K562 (cell line): Measurements from ENCODE around the gene CRYAB. TPM values are rescaled to one million over a fixed set of nuclear protein-coding genes. Genes with fewer than 3 reads are reported as not detected.

Experiments used
- ARNT ChIP-seq, 2 experiments: fragments of 450-650 bp; IDR thresholded peaks; 2 replicates each; pipeline ENCODE4 v1.6.1; 2016; ENCODE audit warnings: mild to moderate bottlenecking in 1 of 2
- BDP1 ChIP-seq: IDR thresholded peaks from 3 replicates; pipeline ENCODE4 v1.6.1; 2011; ENCODE audit not compliant: insufficient read length, insufficient read depth
- GABPA ChIP-seq: fragments of 200-800 bp; sonication (Bioruptor generic); conservative IDR thresholded peaks from 2 replicates; pipeline ENCODE4 v1.6.1; 2016; ENCODE audit warnings: low read depth, missing genetic modification characterization, missing compliant biosample characterization
- MTA1 ChIP-seq: fragments of 450-650 bp; IDR thresholded peaks from 2 replicates; pipeline ENCODE4 v1.6.1; 2017; ENCODE audit warnings: borderline replicate concordance
- NRF1 ChIP-seq, 2 experiments: fragments of 450-650 bp; IDR thresholded peaks in 1 of 2; conservative IDR thresholded peaks in 1 of 2; 2 replicates each; pipeline ENCODE4 v1.6.1; 2014; ENCODE audit warnings: mild to moderate bottlenecking in 2 of 2
- SMARCE1 ChIP-seq: fragments of 450-650 bp; IDR thresholded peaks from 2 replicates; pipeline ENCODE4 v1.7.1; 2016; ENCODE audit warnings: mild to moderate bottlenecking
- SRSF9 ChIP-seq: fragments of 200-400 bp; formaldehyde crosslinking; IDR thresholded peaks from 2 replicates; pipeline ENCODE4 v1.6.1; 2017; ENCODE audit warnings: low read depth, low read length, borderline replicate concordance
- ZBTB17 ChIP-seq: fragments of 450-650 bp; formaldehyde crosslinking; IDR thresholded peaks from 2 replicates; pipeline ENCODE4 v1.4.0; 2020; ENCODE audit warnings: mild to moderate bottlenecking
- ZNF197 ChIP-seq: fragments of 200-800 bp; sonication (Bioruptor generic); IDR thresholded peaks from 2 replicates; pipeline ENCODE4 v1.6.1; 2016; ENCODE audit warnings: low read depth, missing genetic modification characterization, missing compliant biosample characterization
- polyA plus RNA-seq, 8 experiments: library from polyadenylated mRNA; depleted of rRNA in 4 of 8; stranded (reverse) in 5 of 8; unstranded in 3 of 8; fragments of >200 nt; fragmentation: Nextera tagmentation in 2 of 8; fragmentation: Illumina TruSeq in 1 of 8; extraction: Ambion mirVana in 2 of 8; extraction: Trizol in 1 of 8; gene quantifications; 2 replicates each; pipeline versions ENCODE4 v1.2.1 to v1.2.3, GENCODE V29; 2011 to 2014; ENCODE audit warnings: inconsistent platforms in 1 of 8, missing spikeins in 1 of 8
- total RNA-seq, 7 experiments: library from RNA; depleted of rRNA in 6 of 7; stranded (reverse); fragments of >200 nt in 6 of 7; fragmentation: Illumina TruSeq in 2 of 7; extraction: Trizol in 2 of 7; gene quantifications; 2 replicates each; pipeline versions ENCODE4 v1.2.1 to v1.2.3, GENCODE V29; 2011 to 2021; ENCODE audit warnings: low replicate concordance in 1 of 7
- TF ChIP-seq, protein P1 (sequence below), 2 experiments: fragments of 450-650 bp in 1 of 2; sonication (generic) in 1 of 2; formaldehyde crosslinking in 1 of 2; IDR thresholded peaks; 2 replicates each; pipeline versions ENCODE4 v1.7.1 to v1.9.0; 2016 to 2022; ENCODE audit warnings: inconsistent platforms in 1 of 2, mild to moderate bottlenecking in 1 of 2, missing genetic modification reagents in 1 of 2
- TF ChIP-seq, protein P2 (sequence below): fragments of 450-650 bp; IDR thresholded peaks from 2 replicates; pipeline ENCODE4 v1.6.1; 2016; ENCODE audit warnings: borderline replicate concordance
- TF ChIP-seq, protein P3 (sequence below), 2 experiments: fragments of 200-800 bp in 1 of 2; sonication (Bioruptor generic) in 1 of 2; sonication (generic) in 1 of 2; formaldehyde crosslinking in 1 of 2; IDR thresholded peaks in 1 of 2; conservative IDR thresholded peaks in 1 of 2; 2 replicates each; pipeline versions ENCODE4 v1.5.0 to v1.6.1; 2016 to 2020; ENCODE audit warnings: missing compliant biosample characterization in 1 of 2, missing genetic modification characterization in 1 of 2, missing genetic modification reagents in 1 of 2
- TF ChIP-seq, protein P4 (sequence below): fragments of 450-650 bp; IDR thresholded peaks from 2 replicates; pipeline ENCODE4 v1.6.1; 2016

The CRYAB gene
- total and polyA plus RNA-seq, 9 of the 15 experiments (the other 6 are each of a cell fraction or from before 2014, with no cell fraction given), result 0.83 to 7.5 (median 3.6) TPM

DNA sequence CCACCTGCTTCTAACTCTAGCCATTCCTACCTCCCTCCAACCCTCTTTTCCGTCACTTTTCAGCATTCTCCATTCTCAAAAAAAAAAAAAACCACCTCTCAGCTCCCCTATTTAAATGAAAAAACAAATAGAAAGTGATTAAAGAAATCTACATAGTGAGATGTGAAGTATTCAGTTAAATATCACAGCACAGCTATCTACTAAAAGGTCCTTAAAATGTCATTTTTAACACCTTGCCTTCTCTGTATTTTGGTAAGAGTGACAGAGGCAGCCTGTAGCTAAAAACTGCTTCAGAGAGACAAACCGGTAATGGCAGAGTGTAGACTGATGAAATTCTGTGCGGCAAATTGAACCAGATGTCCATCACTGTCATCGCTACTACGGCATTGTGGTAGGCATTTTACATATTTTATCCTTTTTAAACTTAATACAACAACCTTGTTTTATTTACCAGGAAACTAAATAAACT, 39.8 kb downstream of the CRYAB start (continued):
- TF ChIP-seq, protein P1, sequence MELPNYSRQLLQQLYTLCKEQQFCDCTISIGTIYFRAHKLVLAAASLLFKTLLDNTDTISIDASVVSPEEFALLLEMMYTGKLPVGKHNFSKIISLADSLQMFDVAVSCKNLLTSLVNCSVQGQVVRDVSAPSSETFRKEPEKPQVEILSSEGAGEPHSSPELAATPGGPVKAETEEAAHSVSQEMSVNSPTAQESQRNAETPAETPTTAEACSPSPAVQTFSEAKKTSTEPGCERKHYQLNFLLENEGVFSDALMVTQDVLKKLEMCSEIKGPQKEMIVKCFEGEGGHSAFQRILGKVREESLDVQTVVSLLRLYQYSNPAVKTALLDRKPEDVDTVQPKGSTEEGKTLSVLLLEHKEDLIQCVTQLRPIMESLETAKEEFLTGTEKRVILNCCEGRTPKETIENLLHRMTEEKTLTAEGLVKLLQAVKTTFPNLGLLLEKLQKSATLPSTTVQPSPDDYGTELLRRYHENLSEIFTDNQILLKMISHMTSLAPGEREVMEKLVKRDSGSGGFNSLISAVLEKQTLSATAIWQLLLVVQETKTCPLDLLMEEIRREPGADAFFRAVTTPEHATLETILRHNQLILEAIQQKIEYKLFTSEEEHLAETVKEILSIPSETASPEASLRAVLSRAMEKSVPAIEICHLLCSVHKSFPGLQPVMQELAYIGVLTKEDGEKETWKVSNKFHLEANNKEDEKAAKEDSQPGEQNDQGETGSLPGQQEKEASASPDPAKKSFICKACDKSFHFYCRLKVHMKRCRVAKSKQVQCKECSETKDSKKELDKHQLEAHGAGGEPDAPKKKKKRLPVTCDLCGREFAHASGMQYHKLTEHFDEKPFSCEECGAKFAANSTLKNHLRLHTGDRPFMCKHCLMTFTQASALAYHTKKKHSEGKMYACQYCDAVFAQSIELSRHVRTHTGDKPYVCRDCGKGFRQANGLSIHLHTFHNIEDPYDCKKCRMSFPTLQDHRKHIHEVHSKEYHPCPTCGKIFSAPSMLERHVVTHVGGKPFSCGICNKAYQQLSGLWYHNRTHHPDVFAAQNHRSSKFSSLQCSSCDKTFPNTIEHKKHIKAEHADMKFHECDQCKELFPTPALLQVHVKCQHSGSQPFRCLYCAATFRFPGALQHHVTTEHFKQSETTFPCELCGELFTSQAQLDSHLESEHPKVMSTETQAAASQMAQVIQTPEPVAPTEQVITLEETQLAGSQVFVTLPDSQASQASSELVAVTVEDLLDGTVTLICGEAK (IDR thresholded peaks at IDR 0.05), result peak; percentile 68; the same call in 1 of the 2 replicates
- TF ChIP-seq, protein P1 (CRISPR knock-in tag; IDR thresholded peaks at IDR 0.05), result no peak
- no peak for TF ChIP-seq BDP1
- 0 out of 2 replicates have a peak, but pooled peaks have one; percentile 5 for TF ChIP-seq MTA1
- 0 out of 2 replicates have a peak, but pooled peaks have one; percentile 12 for TF ChIP-seq SMARCE1
- 0 out of 2 replicates have a peak, but pooled peaks have one; percentile 15 for TF ChIP-seq GABPA (tag)
- TF ChIP-seq NRF1 (conservative IDR thresholded peaks at IDR 0.05 in 1 of 2, IDR thresholded peaks at IDR 0.05 in 1 of 2), result peak; percentile 66 to 73
- TF ChIP-seq SRSF9, result no peak
- TF ChIP-seq, protein P2, sequence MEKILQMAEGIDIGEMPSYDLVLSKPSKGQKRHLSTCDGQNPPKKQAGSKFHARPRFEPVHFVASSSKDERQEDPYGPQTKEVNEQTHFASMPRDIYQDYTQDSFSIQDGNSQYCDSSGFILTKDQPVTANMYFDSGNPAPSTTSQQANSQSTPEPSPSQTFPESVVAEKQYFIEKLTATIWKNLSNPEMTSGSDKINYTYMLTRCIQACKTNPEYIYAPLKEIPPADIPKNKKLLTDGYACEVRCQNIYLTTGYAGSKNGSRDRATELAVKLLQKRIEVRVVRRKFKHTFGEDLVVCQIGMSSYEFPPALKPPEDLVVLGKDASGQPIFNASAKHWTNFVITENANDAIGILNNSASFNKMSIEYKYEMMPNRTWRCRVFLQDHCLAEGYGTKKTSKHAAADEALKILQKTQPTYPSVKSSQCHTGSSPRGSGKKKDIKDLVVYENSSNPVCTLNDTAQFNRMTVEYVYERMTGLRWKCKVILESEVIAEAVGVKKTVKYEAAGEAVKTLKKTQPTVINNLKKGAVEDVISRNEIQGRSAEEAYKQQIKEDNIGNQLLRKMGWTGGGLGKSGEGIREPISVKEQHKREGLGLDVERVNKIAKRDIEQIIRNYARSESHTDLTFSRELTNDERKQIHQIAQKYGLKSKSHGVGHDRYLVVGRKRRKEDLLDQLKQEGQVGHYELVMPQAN, result 0 out of 2 replicates have a peak, but pooled peaks have one; percentile 19
- TF ChIP-seq ARNT (IDR thresholded peaks at IDR 0.05), result 0 out of 4 replicates have a peak, but pooled peaks have one; percentile 24 to 49
- TF ChIP-seq ZNF197 (CRISPR knock-in tag), result no peak
- TF ChIP-seq, protein P3, sequence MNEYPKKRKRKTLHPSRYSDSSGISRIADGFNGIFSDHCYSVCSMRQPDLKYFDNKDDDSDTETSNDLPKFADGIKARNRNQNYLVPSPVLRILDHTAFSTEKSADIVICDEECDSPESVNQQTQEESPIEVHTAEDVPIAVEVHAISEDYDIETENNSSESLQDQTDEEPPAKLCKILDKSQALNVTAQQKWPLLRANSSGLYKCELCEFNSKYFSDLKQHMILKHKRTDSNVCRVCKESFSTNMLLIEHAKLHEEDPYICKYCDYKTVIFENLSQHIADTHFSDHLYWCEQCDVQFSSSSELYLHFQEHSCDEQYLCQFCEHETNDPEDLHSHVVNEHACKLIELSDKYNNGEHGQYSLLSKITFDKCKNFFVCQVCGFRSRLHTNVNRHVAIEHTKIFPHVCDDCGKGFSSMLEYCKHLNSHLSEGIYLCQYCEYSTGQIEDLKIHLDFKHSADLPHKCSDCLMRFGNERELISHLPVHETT (CRISPR knock-in tag; conservative IDR thresholded peaks at IDR 0.05 in 1 of 2, IDR thresholded peaks at IDR 0.05 in 1 of 2), result peak in 1 of 2 experiments; percentile 26; a peak in 2 of 4 replicates
- TF ChIP-seq, protein P4, sequence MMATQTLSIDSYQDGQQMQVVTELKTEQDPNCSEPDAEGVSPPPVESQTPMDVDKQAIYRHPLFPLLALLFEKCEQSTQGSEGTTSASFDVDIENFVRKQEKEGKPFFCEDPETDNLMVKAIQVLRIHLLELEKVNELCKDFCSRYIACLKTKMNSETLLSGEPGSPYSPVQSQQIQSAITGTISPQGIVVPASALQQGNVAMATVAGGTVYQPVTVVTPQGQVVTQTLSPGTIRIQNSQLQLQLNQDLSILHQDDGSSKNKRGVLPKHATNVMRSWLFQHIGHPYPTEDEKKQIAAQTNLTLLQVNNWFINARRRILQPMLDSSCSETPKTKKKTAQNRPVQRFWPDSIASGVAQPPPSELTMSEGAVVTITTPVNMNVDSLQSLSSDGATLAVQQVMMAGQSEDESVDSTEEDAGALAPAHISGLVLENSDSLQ, result peak; percentile 45
- TF ChIP-seq ZBTB17 (CRISPR knock-in tag), result no peak
